Measurements from ENCODE around the gene VAMP2.
"Not testable (repeated sequence)": the region's sequence is repeated elsewhere in the genome, so short reads cannot be mapped to it uniquely, and the experiment has no call there.

VAMP2 gene

DNA sequence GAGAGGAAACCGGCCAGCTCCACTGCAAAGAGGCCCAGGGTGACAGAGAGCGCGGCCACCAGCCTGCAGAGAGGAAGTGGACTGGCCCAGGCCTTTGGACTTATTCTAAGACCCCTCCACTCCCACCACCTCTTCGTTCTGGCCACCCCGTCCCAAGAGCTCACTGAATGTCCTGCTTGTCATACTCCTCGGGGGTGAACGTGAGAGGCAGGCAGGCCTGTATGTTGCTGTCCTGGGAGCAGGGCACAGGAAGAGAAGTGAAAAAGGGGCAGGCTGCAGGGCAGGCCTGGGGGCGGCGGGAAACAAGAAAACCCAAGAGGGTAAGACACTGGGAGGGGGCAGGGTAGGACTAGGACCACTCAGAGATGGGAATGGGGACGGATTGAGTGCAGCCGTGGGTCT lies 13.0 kb upstream of the VAMP2 start:
- DNase-seq (ENCODE audit: low spot score) (no peak), ATAC-seq (ENCODE audit: low read depth) (peak; percentile 13)
- no peaks in the 10 kb centered on the region for H3K36me3 ChIP-seq (ENCODE audit: low read depth)
- H3K4me1 ChIP-seq (ENCODE audit: insufficient read depth, poor library complexity, severe bottlenecking): peaks cover 8% of the 10 kb centered on the region
- H3K27me3 ChIP-seq (ENCODE audit: insufficient read depth, poor library complexity, severe bottlenecking): no peaks in the 10 kb centered on the region
- H3K27ac ChIP-seq (ENCODE audit: poor library complexity, severe bottlenecking): peak overlapping the region; percentile 82
- no peaks in the 10 kb centered on the region for H3K9me3 ChIP-seq (ENCODE audit: severe bottlenecking)
- peak overlapping the region; percentile 52 for H3K4me3 ChIP-seq (ENCODE audit: severe bottlenecking)
- TF ChIP-seq, protein P1, sequence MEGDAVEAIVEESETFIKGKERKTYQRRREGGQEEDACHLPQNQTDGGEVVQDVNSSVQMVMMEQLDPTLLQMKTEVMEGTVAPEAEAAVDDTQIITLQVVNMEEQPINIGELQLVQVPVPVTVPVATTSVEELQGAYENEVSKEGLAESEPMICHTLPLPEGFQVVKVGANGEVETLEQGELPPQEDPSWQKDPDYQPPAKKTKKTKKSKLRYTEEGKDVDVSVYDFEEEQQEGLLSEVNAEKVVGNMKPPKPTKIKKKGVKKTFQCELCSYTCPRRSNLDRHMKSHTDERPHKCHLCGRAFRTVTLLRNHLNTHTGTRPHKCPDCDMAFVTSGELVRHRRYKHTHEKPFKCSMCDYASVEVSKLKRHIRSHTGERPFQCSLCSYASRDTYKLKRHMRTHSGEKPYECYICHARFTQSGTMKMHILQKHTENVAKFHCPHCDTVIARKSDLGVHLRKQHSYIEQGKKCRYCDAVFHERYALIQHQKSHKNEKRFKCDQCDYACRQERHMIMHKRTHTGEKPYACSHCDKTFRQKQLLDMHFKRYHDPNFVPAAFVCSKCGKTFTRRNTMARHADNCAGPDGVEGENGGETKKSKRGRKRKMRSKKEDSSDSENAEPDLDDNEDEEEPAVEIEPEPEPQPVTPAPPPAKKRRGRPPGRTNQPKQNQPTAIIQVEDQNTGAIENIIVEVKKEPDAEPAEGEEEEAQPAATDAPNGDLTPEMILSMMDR (IDR thresholded peaks at IDR 0.05; ENCODE audit: poor library complexity, severe bottlenecking): no peak

DNA sequence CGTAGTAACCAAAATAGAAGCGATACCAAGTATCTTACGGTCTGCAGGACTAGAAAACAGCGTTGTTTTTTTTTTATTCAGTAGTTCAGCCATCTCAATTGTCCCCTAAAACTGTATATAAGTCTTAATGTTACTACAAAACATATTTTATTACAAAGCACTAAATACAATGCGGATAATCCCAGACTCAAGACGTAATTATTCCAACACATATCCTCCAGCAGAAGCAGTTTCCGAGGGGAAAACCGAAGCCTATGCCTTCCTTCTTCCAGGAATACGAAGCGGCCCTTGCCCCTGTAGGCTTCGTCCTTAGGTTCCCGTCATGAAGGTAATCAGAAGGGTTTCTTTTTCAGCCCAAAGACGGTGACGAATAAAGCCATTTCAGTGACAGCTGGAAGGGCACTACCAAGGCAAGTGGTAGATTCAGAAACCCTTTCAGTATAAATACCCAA lies 11.1 kb upstream of the VAMP2 start:
- Histone ChIP-seq H3K27ac (ENCODE audit: poor library complexity, severe bottlenecking) (peak overlapping the region; percentile 82), H3K9me3 (ENCODE audit: severe bottlenecking) (no peaks in the 10 kb centered on the region), H3K4me3 (ENCODE audit: severe bottlenecking) (peak overlapping the region; percentile 41), H3K36me3 (ENCODE audit: low read depth) (no peaks in the 10 kb centered on the region), H3K27me3 (ENCODE audit: insufficient read depth, poor library complexity, severe bottlenecking) (no peaks in the 10 kb centered on the region), H3K4me1 (ENCODE audit: insufficient read depth, poor library complexity, severe bottlenecking) (peaks cover 8% of the 10 kb centered on the region)
- TF ChIP-seq, protein P1 (IDR thresholded peaks at IDR 0.05; ENCODE audit: poor library complexity, severe bottlenecking): no peak
- no peak for DNase-seq (ENCODE audit: low spot score)
- 0 out of 3 replicates have a peak, but pooled peaks have one; percentile 9 for ATAC-seq (ENCODE audit: low read depth)

DNA sequence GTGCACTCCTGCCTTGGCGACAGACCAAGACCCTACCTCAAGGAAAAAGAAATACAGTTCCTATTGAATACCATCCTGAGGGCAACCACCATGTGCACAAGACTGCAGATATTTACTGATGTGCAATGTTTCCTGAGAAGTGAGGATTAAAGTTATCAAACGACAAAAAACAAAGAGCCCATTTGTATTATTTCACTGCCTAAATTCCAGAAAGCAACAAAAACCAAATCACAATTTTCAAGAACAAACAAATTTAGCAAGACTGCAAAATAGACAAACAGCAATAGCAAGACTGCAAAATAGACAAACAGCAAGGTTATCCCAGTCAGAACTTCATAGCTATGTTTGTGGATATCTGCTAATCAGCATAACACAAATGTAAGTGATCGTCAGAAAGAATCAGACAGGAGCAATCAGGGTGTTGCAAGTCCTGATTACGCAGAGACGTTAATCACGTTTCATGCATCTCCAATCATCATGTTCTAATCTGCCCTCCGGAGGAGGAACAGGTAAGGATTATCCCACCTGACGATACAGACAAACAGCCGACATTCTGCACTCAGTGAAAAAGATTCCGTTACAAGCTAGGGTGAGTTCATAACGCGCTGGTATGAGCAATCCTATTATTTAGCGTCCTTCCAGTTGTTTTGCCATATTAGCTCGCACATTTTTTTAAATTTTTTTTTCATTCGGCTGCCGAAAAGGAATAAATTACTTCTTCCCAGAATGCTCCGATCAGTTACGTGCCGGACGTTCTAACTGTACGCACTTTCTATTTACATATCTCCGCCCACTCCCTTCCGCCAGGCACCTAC lies 10.5 kb upstream of the VAMP2 start:
- H3K36me3 ChIP-seq (ENCODE audit: low read depth): no peaks in the 10 kb centered on the region
- H3K27me3 ChIP-seq (ENCODE audit: insufficient read depth, poor library complexity, severe bottlenecking): no peaks in the 10 kb centered on the region
- peaks cover 8% of the 10 kb centered on the region for H3K4me1 ChIP-seq (ENCODE audit: insufficient read depth, poor library complexity, severe bottlenecking)
- TF ChIP-seq, protein P1 (IDR thresholded peaks at IDR 0.05; ENCODE audit: poor library complexity, severe bottlenecking): no peak
- no peaks in the 10 kb centered on the region for H3K9me3 ChIP-seq (ENCODE audit: severe bottlenecking)
- peak overlapping the region; percentile 82 for H3K27ac ChIP-seq (ENCODE audit: poor library complexity, severe bottlenecking)
- DNase-seq (ENCODE audit: low spot score) (peak; percentile 80), ATAC-seq (ENCODE audit: low read depth) (peak; percentile 76)
- peak overlapping the region; percentile 41 for H3K4me3 ChIP-seq (ENCODE audit: severe bottlenecking)

DNA sequence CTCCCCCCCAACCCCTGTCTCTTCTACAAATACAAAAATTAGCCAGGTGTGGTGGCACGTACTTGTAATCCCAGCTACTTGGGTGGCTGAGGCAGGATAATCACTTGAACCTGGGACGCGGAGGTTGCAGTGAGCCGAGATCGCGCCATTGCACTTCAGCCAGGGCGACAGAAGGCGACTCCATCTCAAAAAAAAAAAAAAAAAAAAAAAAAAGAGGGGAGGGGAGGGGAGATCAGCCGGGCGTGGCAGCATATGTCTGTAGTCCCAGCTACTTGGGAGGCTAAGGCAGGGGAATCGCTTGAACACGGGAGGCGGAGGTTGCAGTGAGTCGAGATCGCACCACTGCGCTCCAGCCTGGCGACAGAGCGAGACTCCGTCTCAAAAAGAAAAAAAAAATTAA lies 7.4 kb upstream of the VAMP2 start:
- not testable (repeated sequence) for ATAC-seq (ENCODE audit: low read depth); H3K27me3 ChIP-seq (ENCODE audit: insufficient read depth, poor library complexity, severe bottlenecking); H3K4me3 ChIP-seq (ENCODE audit: severe bottlenecking)

DNA sequence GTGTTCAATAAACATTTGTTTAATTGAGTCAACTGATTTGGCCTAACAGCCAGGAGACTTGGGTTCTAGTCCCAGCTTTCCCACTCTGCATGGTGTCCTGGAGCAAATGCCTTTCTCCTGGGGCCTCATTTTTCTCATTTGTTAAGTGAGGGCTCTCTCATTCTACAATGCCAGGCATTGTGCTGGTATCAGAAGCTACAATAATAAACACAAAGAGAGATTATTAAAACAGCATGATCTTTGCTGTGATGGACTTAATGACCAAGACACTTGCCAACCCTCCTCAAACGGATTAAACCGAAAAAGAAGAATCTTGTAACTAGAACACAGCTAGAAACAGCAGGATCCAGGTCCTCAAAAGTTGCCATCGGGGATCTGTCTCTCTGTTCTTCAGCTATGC lies 4.8 kb upstream of the VAMP2 start:
- peaks cover 13% of the 10 kb centered on the region for H3K4me1 ChIP-seq (ENCODE audit: insufficient read depth, poor library complexity, severe bottlenecking)
- no peaks in the 10 kb centered on the region for H3K9me3 ChIP-seq (ENCODE audit: severe bottlenecking)
- no peak for DNase-seq (ENCODE audit: low spot score)
- H3K4me3 ChIP-seq (ENCODE audit: severe bottlenecking): no peak overlapping the region
- no peak overlapping the region for H3K27ac ChIP-seq (ENCODE audit: poor library complexity, severe bottlenecking)
- no peaks in the 10 kb centered on the region for H3K36me3 ChIP-seq (ENCODE audit: low read depth)
- ATAC-seq (ENCODE audit: low read depth): no peak
- H3K27me3 ChIP-seq (ENCODE audit: insufficient read depth, poor library complexity, severe bottlenecking): no peaks in the 10 kb centered on the region
- TF ChIP-seq, protein P1 (IDR thresholded peaks at IDR 0.05; ENCODE audit: poor library complexity, severe bottlenecking): no peak

More for the DNA sequence above, 7.4 kb upstream of the VAMP2 start:
- H3K4me1 ChIP-seq (ENCODE audit: insufficient read depth, poor library complexity, severe bottlenecking); H3K27ac ChIP-seq (ENCODE audit: poor library complexity, severe bottlenecking); H3K36me3 ChIP-seq (ENCODE audit: low read depth); DNase-seq (ENCODE audit: low spot score); H3K9me3 ChIP-seq (ENCODE audit: severe bottlenecking): not testable (repeated sequence)
